Measurements from ENCODE around the gene PRDX2. TPM values are rescaled to one million over a fixed set of nuclear protein-coding genes. Genes with fewer than 3 reads are reported as not detected.

PRDX2 gene
- total and polyA plus RNA-seq, 2 donors (not counting 3 experiments of a cell fraction or from before 2014, with no cell fraction given): 247 to 492 TPM

DNA sequence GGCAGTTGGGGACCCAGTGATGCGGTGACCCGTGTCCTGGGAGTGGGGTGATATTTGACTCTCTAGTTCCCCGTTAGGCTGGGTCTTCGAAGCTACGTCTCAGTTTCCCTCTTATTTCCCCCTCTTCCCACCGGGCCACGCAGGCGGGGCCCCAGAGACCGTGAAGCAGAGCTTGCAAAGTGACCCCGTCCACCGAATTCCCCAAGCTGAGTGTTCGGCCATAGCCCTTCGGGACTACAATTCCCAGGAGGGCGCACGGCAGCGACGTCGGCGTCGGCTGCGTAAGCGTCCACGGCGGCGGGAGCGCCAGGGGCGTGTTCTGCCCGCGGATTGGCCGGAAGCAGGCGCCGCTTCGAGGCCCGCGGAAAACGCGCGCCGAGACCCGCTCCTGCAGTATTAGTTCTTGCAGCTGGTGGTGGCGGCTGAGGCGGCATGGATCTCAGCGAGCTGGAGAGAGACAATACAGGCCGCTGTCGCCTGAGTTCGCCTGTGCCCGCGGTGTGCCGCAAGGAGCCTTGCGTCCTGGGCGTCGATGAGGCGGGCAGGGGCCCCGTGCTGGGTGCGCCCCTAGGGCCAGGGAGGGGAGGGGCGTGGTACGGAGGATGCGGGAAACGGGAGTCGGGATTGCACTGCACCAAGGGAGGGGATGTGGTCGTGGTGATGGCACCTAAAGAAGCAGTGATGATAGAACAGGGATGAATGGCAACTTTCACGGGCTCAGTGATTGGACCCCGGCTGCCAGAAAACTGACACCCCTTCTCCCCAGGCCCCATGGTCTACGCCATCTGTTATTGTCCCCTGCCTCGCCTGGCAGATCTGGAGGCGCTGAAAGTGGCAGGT, 4.9 kb upstream of the PRDX2 start, which contains the start of gene RNASEH2A:
Gene RNASEH2A, plus strand, starts transcription at position 343 of the 840 bp plus-strand sequence. Its CDS starts 90 bp downstream, at position 433.
- Histone ChIP-seq H3K27me3 (ENCODE audit: control insufficient read depth in 2 of 2, insufficient read depth in 2 of 2, low read length in 2 of 2) (no peaks in the 10 kb centered on the region), H3K9me3 (replicated peaks; ENCODE audit: control insufficient read depth, insufficient read depth, low read length) (no peaks in the 10 kb centered on the region)
- POLR2A ChIA-PET: no interaction called here

More for the DNA sequence above, 4.9 kb upstream of the PRDX2 start, which contains the start of gene RNASEH2A:
- peak within 1 kb of the TSS; percentile 66 for H3K4me2 ChIP-seq (ENCODE audit: insufficient read depth, low read length)
- peak within 1 kb of the TSS; percentile 21 to 48 (median 44) for H3K4me3 ChIP-seq (replicated peaks in 1 of 3; ENCODE audit: insufficient read depth in 1 of 3, low read depth in 1 of 3, low read length in 3 of 3)
- H3K79me2 ChIP-seq (ENCODE audit: control insufficient read depth, insufficient read depth, low read length): no peaks in the 10 kb centered on the region
- FAIRE-seq (peak; percentile 91), DNase-seq (ENCODE audit: low read depth, low spot score) (peak; percentile 88)
- CTCF ChIA-PET: interaction anchor here (0.8 to 1.7 kb wide), 5 partner anchors 24 to 49 kb away, joined by 3 to 11 read pairs (median 5); no protein-coding TSS in a partner anchor
- dilution Hi-C loops (cut with MboI; ENCODE audit: extremely low pct_ligation_motif_present, low sequenced_read_pairs) (no loop called here), intact Hi-C loops (cut with micrococcal nuclease) (loop anchor here (2.0 kb wide), 1 partner anchor 70 kb away; the partner anchor contains the start of gene GET3)
- H4K20me1 ChIP-seq (replicated peaks; ENCODE audit: control insufficient read depth, extremely low read depth, insufficient read depth, low read length): no peaks in the 10 kb centered on the region
- H3K9me1 ChIP-seq (replicated peaks; ENCODE audit: control insufficient read depth, extremely low read depth, insufficient read depth, low read length): no peaks in the 10 kb centered on the region
- peak within 1 kb of the TSS; percentile 96 for H2AFZ ChIP-seq (ENCODE audit: low read depth, low read length)
- H3K36me3 ChIP-seq (ENCODE audit: control insufficient read depth in 2 of 2, extremely low read depth in 1 of 2, insufficient read depth in 2 of 2, low read length in 2 of 2): no peaks in the 10 kb centered on the region
- H3K9ac ChIP-seq (replicated peaks; ENCODE audit: extremely low read depth, insufficient read depth, low read length): peak within 1 kb of the TSS; percentile 20
- H3K4me1 ChIP-seq (ENCODE audit: control insufficient read depth, extremely low read depth, insufficient read depth, low read length): peaks cover 15% of the 10 kb centered on the region
- TF ChIP-seq JUN (IDR thresholded peaks at IDR 0.05; ENCODE audit: borderline replicate concordance, insufficient read depth, insufficient read length, low read depth) (no peak), EZH2 (IDR thresholded peaks at IDR 0.05; ENCODE audit: borderline replicate concordance, low read depth, low read length, severe bottlenecking) (no peak), FOS (IDR thresholded peaks at IDR 0.05; ENCODE audit: borderline replicate concordance, insufficient read depth, low read length) (no peak), GATA2 (IDR thresholded peaks at IDR 0.05; ENCODE audit: insufficient read depth, insufficient read length, low read depth, low read length) (no peak), POLR2A (IDR thresholded peaks at IDR 0.05; ENCODE audit: low read depth, low read length) (peak; percentile 73), MYC (IDR thresholded peaks at IDR 0.05; ENCODE audit: low read depth, low read length) (no peak), POLR2AphosphoS5 (IDR thresholded peaks at IDR 0.05; ENCODE audit: insufficient read depth, low read depth, low read length) (peak; percentile 77)
- TF ChIP-seq, protein P1, sequence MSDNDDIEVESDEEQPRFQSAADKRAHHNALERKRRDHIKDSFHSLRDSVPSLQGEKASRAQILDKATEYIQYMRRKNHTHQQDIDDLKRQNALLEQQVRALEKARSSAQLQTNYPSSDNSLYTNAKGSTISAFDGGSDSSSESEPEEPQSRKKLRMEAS (IDR thresholded peaks at IDR 0.05; ENCODE audit: insufficient read depth, insufficient read length): peak; percentile 38
- TF ChIP-seq, protein P2, sequence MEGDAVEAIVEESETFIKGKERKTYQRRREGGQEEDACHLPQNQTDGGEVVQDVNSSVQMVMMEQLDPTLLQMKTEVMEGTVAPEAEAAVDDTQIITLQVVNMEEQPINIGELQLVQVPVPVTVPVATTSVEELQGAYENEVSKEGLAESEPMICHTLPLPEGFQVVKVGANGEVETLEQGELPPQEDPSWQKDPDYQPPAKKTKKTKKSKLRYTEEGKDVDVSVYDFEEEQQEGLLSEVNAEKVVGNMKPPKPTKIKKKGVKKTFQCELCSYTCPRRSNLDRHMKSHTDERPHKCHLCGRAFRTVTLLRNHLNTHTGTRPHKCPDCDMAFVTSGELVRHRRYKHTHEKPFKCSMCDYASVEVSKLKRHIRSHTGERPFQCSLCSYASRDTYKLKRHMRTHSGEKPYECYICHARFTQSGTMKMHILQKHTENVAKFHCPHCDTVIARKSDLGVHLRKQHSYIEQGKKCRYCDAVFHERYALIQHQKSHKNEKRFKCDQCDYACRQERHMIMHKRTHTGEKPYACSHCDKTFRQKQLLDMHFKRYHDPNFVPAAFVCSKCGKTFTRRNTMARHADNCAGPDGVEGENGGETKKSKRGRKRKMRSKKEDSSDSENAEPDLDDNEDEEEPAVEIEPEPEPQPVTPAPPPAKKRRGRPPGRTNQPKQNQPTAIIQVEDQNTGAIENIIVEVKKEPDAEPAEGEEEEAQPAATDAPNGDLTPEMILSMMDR (IDR thresholded peaks at IDR 0.05; ENCODE audit: extremely low read depth in 1 of 2, insufficient read depth in 1 of 2, low read depth in 1 of 2, low read length in 2 of 2): no peak
- BruUV-seq (replicated peaks): TSS peak; percentile 39
- no peak within 1 kb of the TSS for H3K27ac ChIP-seq (ENCODE audit: insufficient read depth, low read depth, low read length)

Data from endothelial cell of umbilical vein (primary cell).